Stomach (tissue), 4 donors: ENCODE results near the gene EDN3.

Experiments
- CTCF ChIP-seq, 7 experiments: fragments of 450-650 bp in 4 of 7; fragments of 200-600 bp in 3 of 7; sonication (generic) in 3 of 7; IDR thresholded peaks; one replicate each; pipeline ENCODE4 v1.5.1; 2016 to 2019; ENCODE audit warnings: antibody characterized with exemption in 7 of 7, control low read depth in 2 of 7, mild to moderate bottlenecking in 1 of 7
- EP300 ChIP-seq: sonication (generic); formaldehyde crosslinking; IDR thresholded peaks from one replicate; pipeline ENCODE4 v1.6.1; 2017; ENCODE audit warnings: antibody characterized with exemption
- POLR2A ChIP-seq, 4 donors: fragments of 450-650 bp; IDR thresholded peaks; one replicate each; pipeline ENCODE4 v1.6.1; 2016; ENCODE audit warnings: antibody characterized with exemption in 4 of 4, control low read depth in 2 of 4, mild to moderate bottlenecking in 1 of 4, moderate library complexity in 1 of 4
- POLR2AphosphoS5 ChIP-seq, 3 donors: sonication (generic); formaldehyde crosslinking; IDR thresholded peaks; one replicate each; pipeline ENCODE4 v1.6.1; 2016; ENCODE audit warnings: antibody characterized with exemption in 3 of 3

GRCh38 chr20:59276938-59277337 is 23.5 kb upstream of the EDN3 start:
- TF ChIP-seq CTCF (IDR thresholded peaks at IDR 0.05) (no peak), POLR2A (IDR thresholded peaks at IDR 0.05) (no peak), POLR2AphosphoS5 (IDR thresholded peaks at IDR 0.05) (no peak), EP300 (no peak)
